Lower lobe of right lung (tissue), 2 donors: ENCODE data around the gene PRMT7. TPM values are rescaled to one million over a fixed set of nuclear protein-coding genes. Genes with fewer than 3 reads are reported as not detected.

Source experiments
- ATAC-seq, 2 donors: fragments of 200-7000 bp; cut with Tn5 transposase; one replicate each; pipeline ENCODE4 v1.9.1; 2020 to 2022; ENCODE audit warnings: mild to moderate bottlenecking in 2 of 2, moderate library complexity in 2 of 2
- DNase-seq: peaks from one replicate; pipeline ENCODE4 v3.0.0-alpha.2; 2020
- H3K27ac ChIP-seq: fragments of 200-600 bp; one replicate; pipeline ENCODE4 v1.8.0; 2022
- H3K27me3 ChIP-seq: fragments of 200-600 bp; one replicate; pipeline ENCODE4 v1.8.0; 2022; ENCODE audit warnings: low read depth
- H3K36me3 ChIP-seq: fragments of 200-600 bp; one replicate; pipeline ENCODE4 v1.8.0; 2022; ENCODE audit warnings: mild to moderate bottlenecking
- H3K4me1 ChIP-seq: fragments of 200-600 bp; one replicate; pipeline ENCODE4 v1.8.0; 2022
- H3K4me3 ChIP-seq: fragments of 200-600 bp; one replicate; pipeline ENCODE4 v1.8.0; 2022; ENCODE audit warnings: mild to moderate bottlenecking
- H3K9me3 ChIP-seq: fragments of 200-600 bp; one replicate; pipeline ENCODE4 v1.8.0; 2022
- CTCF ChIP-seq: fragments of 200-600 bp; IDR thresholded peaks from one replicate; pipeline ENCODE4 v1.8.0; 2022; ENCODE audit warnings: antibody characterized with exemption, mild to moderate bottlenecking
- intact Hi-C: fragments of 100-400 bp; cut with DNase I; formaldehyde crosslinking; loops from one replicate; pipeline ENCODE4 v1.11.0; 2022
- total RNA-seq: library from RNA; stranded (reverse); fragmentation: NEBNext Ultra II Directional; extraction: Animal tissue kit (Norgen Biotek cat#: 25700); gene quantifications from one replicate; pipeline ENCODE4 v1.2.1, GENCODE V29; 2021
- donor health status: DM: no; HTN: yes; CAD: no; lungs with severe emphysema.

Gene PRMT7
- total RNA-seq, 1 donor from 2014 or later, result 36.1 TPM

- peaks cover 13% of the 10 kb centered on the region for H3K4me1 ChIP-seq
- H3K27ac ChIP-seq, result no peak overlapping the region
- no peak for ATAC-seq
- H3K4me3 ChIP-seq, result peak overlapping the region; percentile 3
- H3K27me3 ChIP-seq, result no peaks in the 10 kb centered on the region
- intact Hi-C loops, result no loop called here
- peaks cover 91% of the 10 kb centered on the region for H3K36me3 ChIP-seq
- no peak for TF ChIP-seq CTCF
- peak; percentile 39 for DNase-seq
- H3K9me3 ChIP-seq, result no peaks in the 10 kb centered on the region
Measured at GRCh38 chr16:68355447-68356248, 44.8 kb downstream of the PRMT7 start.

- H3K36me3 ChIP-seq, result peaks cover 83% of the 10 kb centered on the region
Measured at GRCh38 chr16:68356249-68356918, 45.6 kb downstream of the PRMT7 start.

GRCh38 chr16:68356919-68357286, 46.1 kb downstream of the PRMT7 start:
- H3K27ac ChIP-seq, result no peak overlapping the region
- no peak for DNase-seq
- ATAC-seq, result no peak
- H3K36me3 ChIP-seq, result peaks cover 79% of the 10 kb centered on the region
- no peaks in the 10 kb centered on the region for H3K27me3 ChIP-seq
- H3K4me3 ChIP-seq, result no peak overlapping the region
- no peak for TF ChIP-seq CTCF
- no peaks in the 10 kb centered on the region for H3K9me3 ChIP-seq
- H3K4me1 ChIP-seq, result peaks cover 13% of the 10 kb centered on the region
- intact Hi-C loops, result no loop called here

More at GRCh38 chr16:68356249-68356918, 45.6 kb downstream of the PRMT7 start:
- DNase-seq (no peak), ATAC-seq (peak; percentile 10 to 11)
- no peaks in the 10 kb centered on the region for H3K9me3 ChIP-seq
- H3K27me3 ChIP-seq, result no peaks in the 10 kb centered on the region
- TF ChIP-seq CTCF, result no peak
- peaks cover 13% of the 10 kb centered on the region for H3K4me1 ChIP-seq
- intact Hi-C loops, result no loop called here
- H3K4me3 ChIP-seq, result peak overlapping the region; percentile 3
- H3K27ac ChIP-seq, result no peak overlapping the region

GRCh38 chr16:68357521-68357922, 46.7 kb downstream of the PRMT7 start:
- DNase-seq, result no peak
- Histone ChIP-seq H3K4me1 (peaks cover 13% of the 10 kb centered on the region), H3K4me3 (no peak overlapping the region), H3K27ac (no peak overlapping the region), H3K9me3 (no peaks in the 10 kb centered on the region), H3K27me3 (no peaks in the 10 kb centered on the region), H3K36me3 (peaks cover 73% of the 10 kb centered on the region)
- intact Hi-C loops, result no loop called here
- no peak for ATAC-seq
- TF ChIP-seq CTCF, result no peak

- no peak overlapping the region for H3K4me3 ChIP-seq
- DNase-seq (no peak), ATAC-seq (no peak)
- no peak overlapping the region for H3K27ac ChIP-seq
- H3K4me1 ChIP-seq, result peaks cover 13% of the 10 kb centered on the region
- intact Hi-C loops, result no loop called here
- peaks cover 69% of the 10 kb centered on the region for H3K36me3 ChIP-seq
- H3K9me3 ChIP-seq, result no peaks in the 10 kb centered on the region
- H3K27me3 ChIP-seq, result no peaks in the 10 kb centered on the region
- no peak for TF ChIP-seq CTCF
Measured at GRCh38 chr16:68357923-68358322, 47.1 kb downstream of the PRMT7 start.
